HPDE6-E6E7 (cell line): ENCODE data around the gene TMEFF2.

Experiments
- DNase-seq: peaks from one replicate; pipeline ENCODE4 v3.0.0; 2011; ENCODE audit warnings: missing footprints; ENCODE audit errors: extremely low spot score

The TMEFF2 gene

DNA sequence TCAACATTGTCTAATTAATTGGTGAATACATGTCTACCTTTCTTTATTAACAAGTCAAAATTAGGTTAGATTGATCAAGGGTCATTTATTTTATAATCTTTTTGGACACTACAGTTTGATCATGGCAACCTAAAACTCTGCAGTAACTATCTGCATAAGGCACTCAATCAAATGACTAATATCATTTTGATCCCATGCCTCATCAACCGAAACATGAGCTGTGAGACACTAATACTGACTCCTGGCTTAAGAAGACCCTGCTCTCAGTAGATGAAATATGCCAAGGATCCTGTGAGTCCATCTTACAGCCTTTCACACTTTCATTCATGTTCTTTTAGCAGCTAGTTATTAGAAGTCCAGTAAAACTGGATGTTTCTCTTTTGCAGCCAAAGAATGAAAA is 178.5 kb downstream of the TMEFF2 start:
- DNase-seq: no peak

GRCh38 chr2:192013211-192013610 is 181.5 kb downstream of the TMEFF2 start:
- DNase-seq: no peak

GRCh38 chr2:192011196-192011595 is 183.5 kb downstream of the TMEFF2 start:
- DNase-seq: no peak

DNA sequence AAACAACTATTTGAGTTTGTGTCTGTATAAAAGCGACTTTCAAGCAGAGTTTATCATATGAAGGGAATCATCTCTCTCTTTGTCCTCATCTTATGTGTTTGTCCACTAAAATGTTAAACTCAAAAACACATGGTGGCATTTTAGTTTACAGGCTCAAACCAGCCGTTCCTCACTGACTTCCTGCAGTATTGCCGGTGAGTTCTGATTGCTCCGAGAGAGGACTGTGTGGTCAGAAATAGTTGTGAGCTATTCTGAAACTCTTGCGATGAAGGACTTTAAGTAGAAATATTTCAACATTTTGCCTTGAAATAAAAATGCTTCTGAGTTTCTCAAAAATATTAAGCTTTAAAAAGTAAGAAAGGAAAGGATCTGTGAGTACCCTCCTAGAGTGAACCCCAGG is 184.7 kb downstream of the TMEFF2 start:
- no peak for DNase-seq

- DNase-seq: no peak
Measured at GRCh38 chr2:192007581-192008228, 187.0 kb downstream of the TMEFF2 start.

GRCh38 chr2:192005211-192005610 is 189.5 kb downstream of the TMEFF2 start:
- no peak for DNase-seq

DNA sequence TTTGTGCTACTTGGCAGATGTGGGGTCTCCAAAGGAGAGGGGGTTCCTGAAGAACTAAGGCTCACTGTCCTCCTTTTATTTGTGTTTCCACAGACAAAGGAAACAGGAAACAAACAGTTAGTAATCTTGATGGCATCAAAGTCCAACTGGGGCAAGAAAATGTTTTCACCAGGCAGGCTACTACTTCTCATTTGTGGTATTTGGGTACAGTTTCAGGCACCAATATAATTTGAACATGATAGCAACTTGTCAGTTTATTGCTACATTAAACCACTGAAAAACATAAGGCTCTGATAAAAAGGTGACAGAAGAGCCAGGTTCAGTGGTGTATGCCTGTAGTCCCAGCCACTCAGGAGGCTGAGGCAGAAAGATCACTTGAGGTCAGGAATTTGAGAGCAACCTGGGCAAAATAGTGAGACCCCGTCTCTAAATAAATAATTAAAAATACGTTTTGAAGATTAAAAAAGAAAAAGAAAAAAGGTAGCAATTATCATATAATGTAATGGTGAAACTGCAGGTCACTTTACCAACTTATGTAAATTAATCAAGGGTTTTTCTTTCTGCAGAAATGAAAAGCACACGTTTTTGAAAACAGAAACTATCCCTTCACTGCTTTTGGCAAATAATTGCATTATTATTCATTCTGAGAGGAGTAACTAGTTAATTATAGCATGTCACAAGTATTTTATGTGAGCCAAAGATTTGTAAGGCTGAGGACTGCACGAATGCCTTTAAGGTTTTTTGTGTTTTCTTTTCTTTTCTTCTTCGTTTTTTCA is 190.4 kb downstream of the TMEFF2 start:
- no peak for DNase-seq

GRCh38 chr2:192002418-192002817 is 192.3 kb downstream of the TMEFF2 start:
- no peak for DNase-seq

DNA sequence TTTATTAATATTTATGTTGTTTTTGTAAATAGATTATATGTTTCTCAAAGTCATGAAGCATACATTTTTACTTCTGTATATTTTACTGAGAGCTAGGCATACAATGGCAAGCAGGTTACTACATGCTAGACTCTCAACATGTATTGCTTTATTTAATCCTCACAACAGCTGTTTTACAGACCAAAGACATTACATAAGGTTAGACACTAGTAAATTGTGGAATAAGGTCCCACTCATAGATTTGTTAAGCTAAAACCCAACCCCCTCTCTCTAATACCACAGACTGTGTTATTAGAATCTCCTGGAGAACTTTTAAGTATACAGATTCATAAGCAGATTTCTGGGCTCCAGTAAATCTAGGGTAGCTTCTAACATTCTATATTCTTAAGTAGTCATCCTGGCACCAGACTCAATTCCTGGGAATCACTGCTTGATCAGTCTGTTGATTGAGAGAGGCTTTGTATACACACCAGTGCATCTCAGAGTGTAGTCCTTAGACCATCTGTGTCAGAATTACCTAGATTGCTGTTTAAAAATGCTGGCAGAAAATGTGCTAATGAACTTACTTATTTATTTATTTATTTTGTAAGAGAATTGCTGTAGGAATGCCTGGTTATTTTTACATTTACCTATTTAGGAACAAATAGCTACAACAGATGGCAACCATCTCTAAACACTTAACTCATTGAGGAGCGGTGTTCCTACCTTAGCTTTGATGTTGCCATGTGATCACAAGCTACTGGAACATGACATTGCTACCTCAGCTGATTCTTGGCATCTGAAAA is 194.3 kb downstream of the TMEFF2 start:
- no peak for DNase-seq

DNA sequence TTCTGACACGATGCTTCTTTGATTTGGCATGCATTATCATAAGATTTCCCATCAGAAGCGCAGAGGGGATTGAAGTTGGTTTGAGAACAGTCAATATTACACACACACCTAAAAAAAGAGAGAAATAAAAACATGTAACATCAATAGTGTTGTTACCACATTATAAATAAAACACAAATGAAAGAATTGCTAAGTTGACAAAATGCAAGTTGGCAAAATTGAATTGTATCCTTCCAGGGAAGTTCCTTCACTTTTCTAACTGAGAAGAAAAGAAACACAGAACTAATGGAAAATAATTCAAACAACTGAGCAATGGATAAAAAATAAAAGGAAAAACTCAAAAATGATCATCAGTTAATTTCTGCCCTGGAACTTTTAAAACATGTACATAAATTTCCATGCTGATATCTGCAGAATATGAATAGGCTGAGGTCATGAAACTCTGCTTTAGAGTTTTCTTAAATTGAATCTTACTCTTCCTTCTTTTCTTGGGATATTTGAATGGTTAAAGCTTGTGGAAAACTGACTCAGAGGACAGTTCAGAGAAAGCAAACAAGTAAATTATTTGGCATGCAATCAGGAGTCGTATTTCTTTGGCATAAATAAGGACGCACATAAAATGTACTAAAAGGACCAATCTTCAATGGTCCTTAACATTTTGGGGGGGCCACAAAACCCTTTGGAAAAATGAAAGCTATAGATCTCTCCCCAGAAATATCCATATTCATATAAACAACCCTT is 195.5 kb downstream of the TMEFF2 start:
- DNase-seq: no peak

GRCh38 chr2:191995285-191995684 is 199.4 kb downstream of the TMEFF2 start:
- no peak for DNase-seq

- DNase-seq: no peak
Measured at GRCh38 chr2:191994749-191995148, 200.0 kb downstream of the TMEFF2 start.

DNA sequence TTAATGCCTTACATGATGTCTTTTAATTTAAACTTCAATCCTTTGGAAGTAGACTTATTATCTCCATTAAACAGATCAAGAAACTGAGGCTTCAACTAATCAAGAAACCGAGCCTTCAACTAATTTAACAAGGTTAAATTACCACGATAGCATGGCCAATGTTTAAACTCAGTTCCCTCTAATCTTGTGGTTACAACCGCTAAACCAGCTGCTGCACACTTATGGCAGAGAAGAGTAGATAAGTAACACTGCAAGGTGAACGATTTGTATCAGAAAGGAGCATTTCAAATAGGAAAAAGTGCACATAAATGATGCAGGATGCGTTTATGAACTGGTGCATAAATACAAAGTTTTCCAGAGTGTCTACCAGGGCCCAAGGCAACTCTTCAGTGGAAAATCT is 203.3 kb downstream of the TMEFF2 start:
- no peak for DNase-seq

DNA sequence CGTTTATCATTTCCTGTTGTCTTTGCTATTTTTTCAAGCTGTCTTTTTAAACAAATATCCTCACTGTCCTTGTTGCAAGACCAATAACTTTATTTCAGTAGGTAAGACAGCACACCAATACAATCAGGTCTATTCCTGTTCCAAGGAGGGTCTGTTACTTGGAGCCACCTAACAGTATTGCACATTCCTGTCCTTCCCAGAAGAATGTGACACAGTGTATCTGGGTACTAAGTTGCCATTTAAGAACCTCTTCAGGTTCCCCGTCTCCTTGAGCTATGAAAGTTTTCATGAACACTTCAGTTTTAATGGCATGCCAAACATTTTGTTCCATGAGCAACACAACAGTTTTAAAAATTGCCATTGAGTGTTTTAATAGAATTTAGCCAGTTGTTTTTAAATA is 209.0 kb downstream of the TMEFF2 start:
- no peak for DNase-seq

DNA sequence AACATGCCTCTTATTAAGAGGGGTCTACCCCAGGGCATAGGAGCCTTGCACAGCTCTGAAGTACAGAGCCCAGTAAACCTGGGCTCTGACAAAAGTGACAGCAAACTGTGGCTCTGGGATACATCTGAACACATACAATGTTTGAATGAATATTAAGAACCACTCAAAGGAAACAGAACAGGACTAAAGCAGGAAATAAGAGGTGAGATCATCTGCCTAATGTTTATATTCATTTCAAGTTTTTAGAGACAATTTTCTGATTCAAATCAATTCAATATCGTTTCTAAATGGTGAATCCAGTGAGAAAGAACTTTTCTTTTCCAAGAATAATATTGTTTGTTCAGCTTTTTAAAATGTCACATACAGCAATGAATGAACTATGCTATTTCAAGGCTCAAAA is 211.1 kb downstream of the TMEFF2 start:
- DNase-seq: no peak

- no peak for DNase-seq
Measured at GRCh38 chr2:191983186-191983585, 211.5 kb downstream of the TMEFF2 start.

- no peak for DNase-seq
Measured at GRCh38 chr2:191981706-191982105, 213.0 kb downstream of the TMEFF2 start.

- DNase-seq: no peak
Measured at GRCh38 chr2:191980483-191980882, 214.2 kb downstream of the TMEFF2 start.

DNA sequence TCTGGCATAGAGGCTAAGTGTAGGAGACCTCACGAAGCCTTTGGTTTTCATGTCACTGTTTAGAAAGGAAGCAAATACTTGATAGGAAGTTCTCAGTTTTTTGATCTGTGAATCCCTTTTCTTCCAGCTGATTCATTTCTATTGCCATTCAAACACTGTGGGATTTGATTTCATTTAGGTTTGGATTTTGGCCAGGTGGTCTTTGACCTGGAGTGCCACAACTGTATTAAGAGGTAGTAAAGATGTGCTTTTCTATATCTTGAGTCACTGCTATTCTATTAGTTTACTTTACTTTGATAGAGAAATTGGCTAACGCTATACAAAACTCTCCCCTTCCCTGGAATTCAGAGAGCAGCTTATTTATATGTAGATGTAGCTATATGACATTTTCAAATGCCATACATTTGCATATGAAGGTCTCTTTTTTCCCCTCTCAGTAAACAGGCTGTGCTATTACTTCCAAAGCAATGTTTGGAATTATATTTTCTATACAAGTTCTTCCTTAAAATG is 215.5 kb downstream of the TMEFF2 start:
- no peak for DNase-seq

DNA sequence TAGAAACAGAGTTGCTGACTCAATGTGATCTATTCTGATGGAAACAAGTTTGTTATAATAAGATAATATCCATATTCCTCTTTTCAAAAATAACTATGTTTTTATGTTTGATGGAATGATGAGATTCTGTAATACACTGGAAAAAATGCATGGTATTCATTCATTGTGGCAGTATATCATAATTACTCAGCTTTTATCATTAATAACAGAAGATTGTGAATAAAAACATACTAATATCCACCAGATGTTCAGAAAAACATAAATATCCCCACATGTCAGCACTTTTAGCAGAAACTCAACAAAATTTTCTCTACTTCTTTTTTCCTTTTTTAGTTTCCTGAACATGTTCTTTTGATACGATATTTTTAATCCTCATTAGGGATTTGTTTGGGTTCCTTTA is 217.0 kb downstream of the TMEFF2 start:
- DNase-seq: no peak

DNA sequence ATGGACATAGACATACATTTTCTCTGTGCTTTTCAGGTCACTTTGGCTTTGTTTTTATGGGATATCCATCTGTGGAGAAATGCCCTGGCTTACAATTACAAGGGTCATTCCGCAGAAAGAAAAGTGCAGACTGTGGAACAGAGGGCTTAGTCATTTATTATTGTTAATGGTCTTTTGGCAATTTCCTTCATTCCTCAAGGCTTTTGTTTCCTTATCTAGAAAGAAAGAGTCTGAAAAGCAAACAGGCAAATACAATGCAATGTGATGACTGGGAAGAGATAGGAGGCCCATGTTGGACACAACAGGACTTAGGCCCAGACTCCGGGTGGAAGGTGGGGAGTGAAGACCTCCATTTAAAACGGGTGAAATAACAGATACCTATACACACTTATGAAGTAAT is 218.3 kb downstream of the TMEFF2 start:
- DNase-seq: no peak

- no peak for DNase-seq
Measured at GRCh38 chr2:191974676-191975075, 220.1 kb downstream of the TMEFF2 start.
